ENCODE measurements around the gene TNPO3. TPM values are rescaled to one million over a fixed set of nuclear protein-coding genes. Genes with fewer than 3 reads are reported as not detected.

Gene TNPO3
- total RNA-seq, 2 experiments from 2014 or later: 58.4 to 59.3 TPM

GRCh38 chr7:128919881-128920799, 134.8 kb downstream of the TNPO3 start:
- H3K9me3 Mint-ChIP-seq: no peaks in the 10 kb centered on the region
- POLR2A ChIA-PET: interaction anchor here (0.6 kb wide), 2 partner anchors 161 to 256 kb away, joined by 3 read pairs; no protein-coding TSS in a partner anchor
- DNase-seq: no peak

GRCh38 chr7:128919241-128919640, 135.7 kb downstream of the TNPO3 start:
- Mint-ChIP-seq H3K9me3 (no peaks in the 10 kb centered on the region), H3K4me3 (no peak overlapping the region), H3K27ac (no peak overlapping the region), H3K36me3 (ENCODE audit: low read depth) (no peaks in the 10 kb centered on the region), H3K4me1 (ENCODE audit: low read depth) (peaks cover 5% of the 10 kb centered on the region), H3K27me3 (peaks cover 17% of the 10 kb centered on the region)
- TF ChIP-seq CTCF (IDR thresholded peaks at IDR 0.05): no peak
- DNase-seq: no peak
- intact Hi-C loops (cut with micrococcal nuclease): no loop called here
- no peak for ATAC-seq
- ChIA-PET POLR2A (no interaction called here), CTCF (no interaction called here)

More at GRCh38 chr7:128919881-128920799, 134.8 kb downstream of the TNPO3 start:
- no peak for TF ChIP-seq CTCF (IDR thresholded peaks at IDR 0.05)
- Mint-ChIP-seq H3K27ac (no peak overlapping the region), H3K36me3 (ENCODE audit: low read depth) (no peaks in the 10 kb centered on the region), H3K4me3 (no peak overlapping the region), H3K27me3 (peaks cover 14% of the 10 kb centered on the region), H3K4me1 (ENCODE audit: low read depth) (peaks cover 4% of the 10 kb centered on the region)
- CTCF ChIA-PET: interaction anchor here (0.7 to 1.7 kb wide), 2 partner anchors 28 to 36 kb away, joined by 3 to 4 read pairs; no protein-coding TSS in a partner anchor
- ATAC-seq: no peak
- intact Hi-C loops (cut with micrococcal nuclease): no loop called here

- Mint-ChIP-seq H3K4me1 (ENCODE audit: low read depth) (peaks cover 6% of the 10 kb centered on the region), H3K36me3 (ENCODE audit: low read depth) (no peaks in the 10 kb centered on the region), H3K27me3 (peaks cover 19% of the 10 kb centered on the region), H3K9me3 (no peaks in the 10 kb centered on the region), H3K27ac (no peak overlapping the region), H3K4me3 (no peak overlapping the region)
- no peak for ATAC-seq
- TF ChIP-seq CTCF (IDR thresholded peaks at IDR 0.05): no peak
- ChIA-PET CTCF (no interaction called here), POLR2A (interaction anchor here (0.7 kb wide), 1 partner anchor 186 kb away, joined by 3 read pairs; no protein-coding TSS in a partner anchor)
- no peak for DNase-seq
- intact Hi-C loops (cut with micrococcal nuclease): no loop called here
These were observed 136.8 kb downstream of the TNPO3 start for GRCh38 chr7:128918016-128918665.

DNA sequence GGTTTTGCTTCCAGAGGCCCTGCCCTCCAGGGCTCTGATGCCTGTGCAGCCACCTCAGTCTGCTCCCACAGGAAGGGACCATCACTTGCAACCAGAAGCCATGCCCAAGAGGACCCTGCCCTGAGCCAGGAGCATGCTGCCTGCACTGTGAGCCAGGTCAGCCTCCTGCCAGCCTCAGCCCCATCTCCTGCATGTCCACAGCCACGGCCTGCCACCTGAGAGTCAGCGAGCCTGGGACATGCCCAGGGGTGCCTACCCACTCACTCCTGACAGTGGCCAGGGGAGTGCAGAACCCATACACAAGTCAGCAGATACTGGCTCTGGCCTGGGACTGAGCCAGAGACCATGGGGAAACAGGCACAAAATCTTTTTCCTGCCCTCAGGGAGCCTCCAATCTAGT, 137.8 kb downstream of the TNPO3 start:
- no peak overlapping the region for H3K4me3 Mint-ChIP-seq

More for the DNA sequence above, 137.8 kb downstream of the TNPO3 start:
- DNase-seq (no peak), ATAC-seq (no peak)
- CTCF ChIA-PET: no interaction called here
- POLR2A ChIA-PET: no interaction called here
- Mint-ChIP-seq H3K27me3 (peaks cover 22% of the 10 kb centered on the region), H3K9me3 (no peaks in the 10 kb centered on the region), H3K4me1 (ENCODE audit: low read depth) (peaks cover 6% of the 10 kb centered on the region), H3K36me3 (ENCODE audit: low read depth) (no peaks in the 10 kb centered on the region), H3K27ac (no peak overlapping the region)
- intact Hi-C loops (cut with micrococcal nuclease): no loop called here
- no peak for TF ChIP-seq CTCF (IDR thresholded peaks at IDR 0.05)

All from activated CD8-positive, alpha-beta T cell treated with anti-CD3 and anti-CD28 coated beads for 36 hours (primary cell).